Upper lobe of left lung (tissue), 4 donors: ENCODE data around the gene LRP5.

Experiments used
- CTCF ChIP-seq, 6 experiments: fragments of 450-650 bp in 4 of 6; fragments of 200-600 bp in 2 of 6; sonication (generic) in 2 of 6; IDR thresholded peaks; one replicate each; pipeline ENCODE4 v1.5.1; 2016 to 2019; ENCODE audit warnings: antibody characterized with exemption in 6 of 6
- EP300 ChIP-seq, 4 donors: sonication (generic); formaldehyde crosslinking; IDR thresholded peaks; one replicate each; pipeline ENCODE4 v1.5.1; 2017; ENCODE audit warnings: antibody characterized with exemption in 4 of 4, control low read depth in 2 of 4
- POLR2A ChIP-seq, 4 donors: fragments of 450-650 bp; IDR thresholded peaks; one replicate each; pipeline ENCODE4 v1.5.1; 2016 to 2017; ENCODE audit warnings: antibody characterized with exemption in 4 of 4, mild to moderate bottlenecking in 2 of 4

- TF ChIP-seq POLR2A (IDR thresholded peaks at IDR 0.05) (no peak), EP300 (IDR thresholded peaks at IDR 0.05) (no peak), CTCF (IDR thresholded peaks at IDR 0.05) (no peak)
Measured at GRCh38 chr11:68386331-68386978, 74.1 kb downstream of the LRP5 start.
